MCF 10A (cell line): ENCODE results near the gene ARHGAP25. TPM values are rescaled to one million over a fixed set of nuclear protein-coding genes. Genes with fewer than 3 reads are reported as not detected.

ENCODE experiments used
- BruUV-seq: library from RNA; stranded (reverse); fragments of 400-500 nt; replicated peaks from 2 replicates; lab custom pipeline; 2021; lab: Mats Ljungman, UMichigan
- CTCF ChIA-PET: fragments of 300-600 bp; sonication (Branson Sonifier 250); formaldehyde crosslinking; extraction: SDS; loops from one replicate; lab custom pipeline; 2021; ENCODE audit warnings: antibody characterized with exemption, inconsistent platforms; lab: Yijun Ruan, JAX
- POLR2A ChIA-PET: fragments of 300-600, 350-650 bp; sonication (Branson Sonifier 250); formaldehyde crosslinking; extraction: SDS; loops from one replicate; lab custom pipeline; 2020; ENCODE audit warnings: antibody characterized with exemption, inconsistent platforms; lab: Yijun Ruan, JAX
- DNase-seq: peaks from one replicate; pipeline ENCODE4 v3.0.0-alpha.2; 2018; ENCODE audit not compliant: unreplicated experiment
- H3K27ac Mint-ChIP-seq: one replicate; pipeline ENCODE4 v1.8.0; 2022; ENCODE audit warnings: mild to moderate bottlenecking, low read depth, mixed read lengths; ENCODE audit not compliant: unreplicated experiment
- H3K27me3 Mint-ChIP-seq: one replicate; pipeline ENCODE4 v1.8.0; 2022; ENCODE audit warnings: mixed read lengths; ENCODE audit not compliant: insufficient read depth, unreplicated experiment
- H3K36me3 Mint-ChIP-seq: one replicate; pipeline ENCODE4 v1.8.0; 2022; ENCODE audit warnings: mild to moderate bottlenecking, moderate library complexity, mixed read lengths; ENCODE audit not compliant: insufficient read depth, unreplicated experiment
- H3K4me1 Mint-ChIP-seq: one replicate; pipeline ENCODE4 v1.8.0; 2022; ENCODE audit warnings: mixed read lengths; ENCODE audit not compliant: insufficient read depth, unreplicated experiment
- H3K4me3 Mint-ChIP-seq: one replicate; pipeline ENCODE4 v1.8.0; 2022; ENCODE audit warnings: mild to moderate bottlenecking, moderate library complexity, mixed read lengths; ENCODE audit not compliant: unreplicated experiment
- H3K9me3 Mint-ChIP-seq: one replicate; pipeline ENCODE4 v1.8.0; 2022; ENCODE audit warnings: mixed read lengths; ENCODE audit not compliant: unreplicated experiment
- CTCF ChIP-seq: fragments of 200-600 bp; IDR thresholded peaks from one replicate; pipeline ENCODE4 v1.8.0; 2022; ENCODE audit warnings: antibody characterized with exemption, mild to moderate bottlenecking; ENCODE audit not compliant: unreplicated experiment
- intact Hi-C: fragments of 100-400 bp; cut with micrococcal nuclease; formaldehyde crosslinking; loops from 2 replicates; pipeline ENCODE4 v1.14.1; 2022
- total RNA-seq: library from RNA; stranded (reverse); gene quantifications from 2 replicates; pipeline ENCODE4 v1.2.3, GENCODE V29; 2022

Gene ARHGAP25
- total RNA-seq, 1 experiment from 2014 or later, result 0.93 TPM

GRCh38 chr2:68717305-68717661 lies 17.3 kb upstream of the ARHGAP25 start:
- no TSS peak for BruUV-seq
- Mint-ChIP-seq H3K4me1 (peaks cover 8% of the 10 kb centered on the region), H3K27me3 (peaks cover 22% of the 10 kb centered on the region), H3K4me3 (no peak overlapping the region), H3K36me3 (no peaks in the 10 kb centered on the region), H3K27ac (no peak overlapping the region), H3K9me3 (no peaks in the 10 kb centered on the region)
- CTCF ChIA-PET, result interaction anchor here (1.0 to 2.0 kb wide), 6 partner anchors 8 to 255 kb away, joined by 3 to 15 read pairs (median 7); partner anchors contain the start of gene FBXO48
- intact Hi-C loops, result no loop called here
- POLR2A ChIA-PET, result interaction anchor here (0.8 kb wide), 1 partner anchor 254 kb away, joined by 3 read pairs; no protein-coding TSS in a partner anchor
- DNase-seq, result no peak
- no peak for TF ChIP-seq CTCF

GRCh38 chr2:68719912-68720311 lies 14.7 kb upstream of the ARHGAP25 start:
- Mint-ChIP-seq H3K9me3 (no peaks in the 10 kb centered on the region), H3K4me1 (peaks cover 8% of the 10 kb centered on the region), H3K36me3 (no peaks in the 10 kb centered on the region), H3K27ac (no peak overlapping the region), H3K4me3 (no peak overlapping the region), H3K27me3 (no peaks in the 10 kb centered on the region)
- TF ChIP-seq CTCF, result no peak
- ChIA-PET POLR2A (no interaction called here), CTCF (interaction anchor here (0.6 to 6.7 kb wide), 3 partner anchors 11 to 456 kb away, joined by 3 to 53 read pairs (median 3); no protein-coding TSS in a partner anchor)
- no TSS peak for BruUV-seq
- intact Hi-C loops, result no loop called here
- no peak for DNase-seq

- no peak for TF ChIP-seq CTCF
- DNase-seq, result no peak
- Mint-ChIP-seq H3K27ac (no peak overlapping the region), H3K36me3 (no peaks in the 10 kb centered on the region), H3K4me3 (no peak overlapping the region), H3K27me3 (no peaks in the 10 kb centered on the region), H3K9me3 (no peaks in the 10 kb centered on the region), H3K4me1 (peaks cover 8% of the 10 kb centered on the region)
- intact Hi-C loops, result no loop called here
- BruUV-seq, result no TSS peak
- ChIA-PET POLR2A (no interaction called here), CTCF (interaction anchor here (0.6 to 6.7 kb wide), 5 partner anchors 12 to 258 kb away, joined by 3 to 53 read pairs (median 5); no protein-coding TSS in a partner anchor)
Observed at GRCh38 chr2:68720665-68721064, 13.9 kb upstream of the ARHGAP25 start.

GRCh38 chr2:68721482-68722101 lies 13.0 kb upstream of the ARHGAP25 start:
- intact Hi-C loops, result no loop called here
- BruUV-seq, result no TSS peak
- no peak for DNase-seq
- no peak overlapping the region for H3K27ac Mint-ChIP-seq
- H3K27me3 Mint-ChIP-seq, result no peaks in the 10 kb centered on the region
- no peaks in the 10 kb centered on the region for H3K36me3 Mint-ChIP-seq
- peaks cover 8% of the 10 kb centered on the region for H3K4me1 Mint-ChIP-seq
- ChIA-PET POLR2A (interaction anchor here (0.5 to 1.1 kb wide), 3 partner anchors 9 to 182 kb away, joined by 3 read pairs; no protein-coding TSS in a partner anchor), CTCF (interaction anchor here (0.7 to 6.7 kb wide), 6 partner anchors 12 to 259 kb away, joined by 3 to 53 read pairs (median 5); no protein-coding TSS in a partner anchor)
- no peaks in the 10 kb centered on the region for H3K9me3 Mint-ChIP-seq
- TF ChIP-seq CTCF, result no peak
- H3K4me3 Mint-ChIP-seq, result no peak overlapping the region
